Activated T-cell treated with anti-CD3 and anti-CD28 coated beads for 48 hours (primary cell): ENCODE results near the gene NEMP1.
"Not testable (repeated sequence)": the region's sequence is repeated elsewhere in the genome, so short reads cannot be mapped to it uniquely, and the experiment has no call there.

Source experiments
- DNase-seq: peaks from one replicate; pipeline ENCODE4 v3.0.0-alpha.2; 2020; ENCODE audit warnings: low read depth

Gene NEMP1

GRCh38 chr12:57091638-57092528 lies 13.3 kb upstream of the NEMP1 start:
- no peak for DNase-seq

GRCh38 chr12:57090924-57091637 lies 12.5 kb upstream of the NEMP1 start:
- no peak for DNase-seq

GRCh38 chr12:57090490-57090889 lies 11.9 kb upstream of the NEMP1 start:
- DNase-seq = no peak

GRCh38 chr12:57089271-57090245 lies 11.0 kb upstream of the NEMP1 start:
- peak; percentile 50 for DNase-seq

GRCh38 chr12:57088354-57089270 lies 10.0 kb upstream of the NEMP1 start, which contains the start of gene NAB2:
TSS of gene NAB2 (plus strand) at chr12:57089114. CDS start at chr12:57089272, 158 bp downstream.
- DNase-seq = peak; percentile 85

- DNase-seq = peak; percentile 82
These were observed 9.2 kb upstream of the NEMP1 start for GRCh38 chr12:57087691-57088353.

- peak; percentile 90 for DNase-seq
These were observed 8.6 kb upstream of the NEMP1 start for GRCh38 chr12:57087010-57087690.

GRCh38 chr12:57086493-57087009 lies 8.0 kb upstream of the NEMP1 start:
- peak; percentile 39 for DNase-seq

- DNase-seq = peak; percentile 36
These were observed 7.5 kb upstream of the NEMP1 start for GRCh38 chr12:57085999-57086492.

GRCh38 chr12:57080855-57081254 lies 2.3 kb upstream of the NEMP1 start:
- no peak for DNase-seq

- no peak for DNase-seq
These were observed 1.2 kb upstream of the NEMP1 start for GRCh38 chr12:57079821-57080220.

- DNase-seq = not testable (repeated sequence)
These were observed 4.8 kb downstream of the NEMP1 start for GRCh38 chr12:57073566-57074450.

GRCh38 chr12:57072661-57073060 lies 5.9 kb downstream of the NEMP1 start:
- no peak for DNase-seq

- DNase-seq = no peak
These were observed 9.1 kb downstream of the NEMP1 start for GRCh38 chr12:57069523-57069922.

GRCh38 chr12:57066245-57066644 lies 12.3 kb downstream of the NEMP1 start:
- DNase-seq = no peak

- DNase-seq = no peak
These were observed 14.5 kb downstream of the NEMP1 start for GRCh38 chr12:57063991-57064685.

GRCh38 chr12:57058454-57058853 lies 20.1 kb downstream of the NEMP1 start:
- no peak for DNase-seq
